ENCODE results near the gene MED12L. TPM values are rescaled to one million over a fixed set of nuclear protein-coding genes. Genes with fewer than 3 reads are reported as not detected.

Gene MED12L
- total RNA-seq, 1 donor from 2014 or later: 3.9 TPM

DNA sequence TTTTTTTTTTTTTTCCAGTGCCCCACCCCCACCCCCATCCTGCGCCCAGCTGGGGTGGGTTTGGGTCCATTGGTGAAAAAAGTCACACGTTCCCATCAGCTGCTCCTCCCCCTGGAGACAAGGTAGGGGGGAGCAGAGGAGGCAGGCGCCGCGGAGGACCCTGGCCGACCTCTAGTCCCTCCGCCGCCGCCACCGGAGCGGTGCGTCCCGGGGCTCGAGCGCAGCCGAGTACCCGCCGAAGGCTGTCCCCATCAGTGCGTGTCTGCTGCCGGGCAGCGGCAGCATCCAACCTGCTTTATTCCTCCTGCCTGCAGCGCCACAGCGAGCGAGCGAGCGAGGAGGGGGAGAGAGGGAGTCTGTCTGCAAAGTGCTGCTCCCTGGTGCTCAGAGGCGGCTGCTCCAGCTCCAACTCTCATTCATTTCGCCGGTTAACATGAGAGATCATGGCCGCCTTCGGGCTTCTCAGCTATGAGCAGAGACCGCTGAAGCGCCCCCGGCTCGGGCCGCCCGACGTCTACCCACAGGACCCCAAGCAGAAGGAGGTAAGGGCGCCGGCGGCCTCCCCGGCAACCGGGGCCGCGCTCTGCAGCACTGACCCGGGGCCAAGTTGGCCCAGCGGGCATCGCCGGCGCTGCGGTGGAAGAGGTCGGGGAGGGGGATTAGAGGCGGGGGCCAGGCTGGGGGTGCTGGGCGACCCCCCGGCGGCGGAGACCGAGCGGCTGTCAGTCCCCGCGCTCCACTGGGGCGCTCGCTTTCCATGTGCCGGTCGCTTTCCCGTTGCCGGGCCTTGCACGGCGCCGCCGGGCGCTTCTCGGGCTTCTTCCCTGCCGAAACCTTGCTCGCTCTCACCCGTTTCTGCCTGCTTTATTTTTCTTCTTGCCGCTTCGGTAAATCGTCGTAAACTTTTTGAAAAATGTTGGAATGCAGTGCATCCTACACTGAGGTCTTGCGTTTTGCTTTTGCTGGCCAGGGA is 1.3 kb downstream of the MED12L start:
- DNase-seq (ENCODE audit: low spot score): peak; percentile 88

DNA sequence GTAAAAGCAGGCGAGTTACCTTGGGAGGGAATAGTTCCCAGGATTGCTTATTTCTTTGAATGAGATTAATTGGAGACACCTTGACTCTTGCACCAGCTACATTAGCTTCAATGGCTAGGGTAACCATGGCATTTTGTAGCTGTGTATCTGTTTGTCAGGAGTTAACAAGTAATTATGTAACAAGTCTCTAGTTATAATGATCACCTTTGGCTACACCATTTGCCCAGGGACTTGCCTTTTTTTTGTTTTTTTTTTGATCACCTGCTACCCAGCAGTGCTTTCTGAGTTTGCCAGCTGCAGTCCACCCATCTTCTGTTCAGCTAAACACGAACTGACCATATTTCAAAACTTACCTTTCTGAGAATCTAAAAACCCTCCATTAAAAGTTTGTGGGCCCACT is 2.2 kb downstream of the MED12L start:
- no peak for DNase-seq (ENCODE audit: low spot score)

DNA sequence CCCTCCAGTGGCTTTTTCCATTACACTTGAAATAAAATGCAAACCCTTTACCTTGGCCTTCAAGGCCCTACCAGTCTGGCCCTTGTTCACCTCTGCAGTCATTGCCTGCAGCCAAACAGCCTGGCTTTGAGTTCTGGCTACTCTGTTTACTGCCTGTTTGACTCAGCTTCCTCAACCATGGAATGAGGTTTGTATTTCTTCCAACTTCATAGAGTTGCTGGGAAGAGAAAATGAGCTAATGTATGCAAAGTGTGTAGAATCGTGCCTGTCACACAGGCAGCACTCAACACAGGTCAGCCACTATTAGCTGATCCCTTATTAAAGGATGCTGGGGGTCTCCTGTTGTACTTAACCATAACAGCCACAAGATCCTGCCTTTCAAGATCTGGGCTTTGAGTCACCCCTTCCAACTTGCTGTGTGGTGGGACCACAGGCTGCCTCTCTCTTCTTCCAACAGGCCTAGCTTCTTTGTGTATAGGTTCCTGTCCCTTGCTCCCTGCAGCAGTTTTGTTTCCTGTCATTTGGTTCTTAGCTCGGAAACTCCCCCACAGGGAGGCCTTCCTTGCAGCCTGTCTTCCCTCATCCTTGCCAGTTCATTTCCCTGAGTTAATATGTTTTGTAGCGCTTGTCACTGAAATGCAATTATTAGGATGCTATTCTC is 6.4 kb downstream of the MED12L start:
- DNase-seq (ENCODE audit: low spot score): no peak

DNA sequence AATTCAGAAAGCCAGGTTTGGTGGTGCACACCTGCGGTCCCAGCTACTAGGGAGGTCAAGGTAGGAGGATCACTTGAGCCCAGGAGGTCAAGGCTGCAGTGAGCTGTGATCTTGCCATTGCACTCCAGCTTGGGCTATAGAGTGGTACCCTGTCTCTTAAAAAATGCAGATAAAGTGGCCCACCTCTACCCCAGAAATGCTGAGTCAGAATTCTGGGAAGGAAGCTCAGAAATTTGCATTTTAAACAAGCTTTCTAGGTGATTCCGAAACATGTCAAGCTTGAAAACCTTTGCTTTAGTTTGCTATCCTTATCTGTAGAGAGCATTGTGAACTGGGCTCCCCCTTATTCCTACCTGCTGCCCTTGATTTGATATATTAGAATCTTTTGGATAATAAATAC is 7.7 kb downstream of the MED12L start:
- no peak for DNase-seq (ENCODE audit: low spot score)

DNA sequence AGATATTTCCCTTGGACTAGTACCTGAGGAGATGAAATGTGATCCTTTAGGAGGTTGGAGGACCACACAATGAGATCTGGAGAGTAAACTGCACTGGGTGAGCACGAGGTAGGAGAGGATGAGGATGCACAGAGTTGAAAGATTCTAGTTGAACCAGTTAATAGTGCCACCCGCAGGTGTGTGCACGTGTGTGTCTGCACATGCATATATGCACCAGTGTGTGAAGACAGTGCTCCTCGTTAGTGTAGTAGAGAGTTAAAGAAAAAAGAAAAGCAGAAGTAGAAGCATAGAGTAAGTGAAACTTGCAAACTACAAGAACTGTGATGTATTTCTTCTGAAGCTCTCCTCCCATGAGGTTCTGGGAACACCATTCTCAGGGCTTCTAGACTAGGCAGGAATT is 8.4 kb downstream of the MED12L start:
- no peak for DNase-seq (ENCODE audit: low spot score)

DNA sequence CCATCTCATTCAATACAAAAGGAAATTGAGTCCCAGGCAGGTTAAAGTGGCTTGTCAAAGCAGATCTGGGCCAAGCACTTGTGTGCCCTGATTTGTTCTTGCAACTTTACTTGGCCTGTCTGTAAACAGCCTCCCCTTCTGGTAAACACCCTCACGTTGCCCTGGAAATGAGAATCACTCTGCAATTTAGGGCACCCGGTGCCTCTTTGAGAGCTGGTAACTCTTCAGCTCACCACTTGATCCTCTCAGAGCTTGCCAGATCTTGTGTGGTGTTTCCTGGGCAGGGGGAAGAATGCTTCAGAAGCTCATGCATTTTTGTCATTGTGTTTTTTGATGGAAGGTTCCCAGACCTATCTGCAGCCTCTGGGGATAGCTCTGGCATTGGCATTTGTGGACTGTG is 11.3 kb downstream of the MED12L start:
- no peak for DNase-seq (ENCODE audit: low spot score)

DNA sequence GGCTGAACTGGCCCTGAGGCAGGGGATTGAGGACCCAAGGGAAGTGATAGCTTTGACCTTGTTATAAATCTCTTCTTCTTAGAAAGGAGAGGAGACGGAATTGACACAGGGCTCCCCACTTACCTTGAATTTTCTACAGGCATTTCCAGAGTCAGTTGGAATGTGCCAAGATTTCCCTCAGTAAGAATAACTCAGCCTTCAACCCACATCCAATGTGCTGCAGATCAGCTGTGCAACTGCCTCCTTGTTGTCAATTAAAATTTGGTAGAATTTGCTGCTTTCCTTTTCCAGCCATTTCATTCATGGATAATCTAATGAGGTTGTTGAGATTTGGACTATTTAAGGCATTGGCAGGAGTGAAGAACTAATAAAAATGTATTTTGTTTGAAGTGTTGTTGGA is 14.6 kb downstream of the MED12L start:
- DNase-seq (ENCODE audit: low spot score): no peak

DNA sequence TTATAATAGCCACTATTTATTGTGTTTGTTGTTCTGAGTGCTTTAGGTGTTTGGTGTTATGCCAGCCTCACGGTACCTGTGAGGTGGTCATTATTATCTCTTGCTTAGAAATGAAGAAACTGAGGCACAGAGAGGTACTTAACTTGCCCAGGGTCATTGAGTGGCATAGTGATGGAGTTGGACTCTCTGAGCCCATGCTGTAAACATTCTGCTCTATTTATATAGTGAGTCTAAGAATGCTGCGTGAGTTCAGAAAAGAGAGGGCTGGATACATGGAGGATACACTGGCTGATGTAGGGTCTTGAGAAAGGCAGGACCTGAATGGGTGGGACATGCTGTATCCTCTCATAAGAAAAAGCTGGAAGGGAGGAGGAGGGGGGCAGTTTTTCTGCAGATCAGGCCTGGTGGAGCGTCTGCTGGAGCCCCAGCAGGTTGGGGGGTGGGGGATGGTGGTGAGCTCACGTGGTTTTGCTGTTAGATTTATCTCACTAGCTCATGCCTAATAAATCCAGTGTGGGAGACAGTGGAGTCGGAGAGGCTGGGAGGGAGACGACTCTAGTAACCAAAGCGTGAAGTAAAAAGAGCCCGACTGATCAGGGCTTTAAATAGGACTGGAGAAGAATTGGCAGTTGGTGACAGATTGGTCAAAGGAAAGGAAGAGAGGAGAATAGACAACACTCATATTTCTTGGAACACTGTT is 16.0 kb downstream of the MED12L start:
- DNase-seq (ENCODE audit: low spot score): no peak

DNA sequence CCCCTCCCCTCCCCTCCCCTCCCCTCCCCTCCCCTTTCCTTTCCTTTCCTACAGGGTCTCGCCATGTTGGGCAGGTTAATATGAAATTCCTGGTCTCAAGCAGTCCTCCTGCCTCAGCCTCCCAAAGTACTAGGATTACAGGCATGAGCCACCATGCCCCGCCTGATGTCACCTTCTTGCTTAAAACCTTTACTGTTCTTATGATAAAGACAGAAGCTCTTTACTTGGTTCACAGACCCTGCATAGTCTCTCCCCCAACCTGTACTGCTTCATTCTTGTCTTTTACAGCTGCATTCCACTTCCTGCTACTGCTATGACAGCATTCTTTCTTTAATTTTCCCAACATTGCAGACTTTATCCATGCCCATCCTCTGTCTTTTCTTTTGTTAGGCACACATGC is 20.8 kb downstream of the MED12L start:
- no peak for DNase-seq (ENCODE audit: low spot score)

DNA sequence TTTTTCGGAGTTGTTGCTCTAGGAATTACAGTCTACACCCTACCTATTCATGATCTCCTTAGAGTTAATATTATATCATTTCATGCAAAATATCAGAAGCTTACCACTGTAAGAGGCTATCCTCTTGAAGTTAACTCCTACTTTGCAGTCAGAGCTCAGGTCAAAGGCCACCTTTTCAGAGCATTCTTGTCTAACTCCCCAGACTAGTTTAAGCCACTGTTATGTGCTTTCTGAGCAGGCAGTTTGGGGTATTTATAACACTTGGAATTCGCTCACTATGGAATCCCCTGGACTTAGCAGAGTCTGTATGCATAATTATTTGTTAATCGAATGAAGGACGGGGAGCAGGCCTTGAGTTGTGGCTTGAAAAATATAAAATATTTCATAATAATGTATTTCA is 21.7 kb downstream of the MED12L start:
- no peak for DNase-seq (ENCODE audit: low spot score)

DNA sequence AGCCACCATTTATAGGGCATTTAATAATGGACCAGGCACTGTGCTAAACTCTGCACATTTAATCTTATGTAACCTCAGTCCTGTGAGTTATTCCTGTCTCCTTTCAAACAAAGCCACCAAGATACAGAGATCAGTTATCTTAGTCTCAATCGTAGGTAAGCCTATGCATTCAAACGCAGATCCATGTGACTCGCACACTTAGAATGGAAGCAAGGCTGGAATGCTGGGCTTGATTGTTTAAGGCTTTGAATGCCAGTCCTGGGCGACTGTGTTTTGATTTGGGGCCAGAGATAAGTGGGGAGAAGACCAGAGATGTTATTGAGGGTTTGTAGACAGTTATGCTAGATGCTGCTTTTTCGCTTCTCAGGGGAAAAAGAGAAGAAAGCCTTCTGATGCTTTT is 22.2 kb downstream of the MED12L start:
- DNase-seq (ENCODE audit: low spot score): no peak

DNA sequence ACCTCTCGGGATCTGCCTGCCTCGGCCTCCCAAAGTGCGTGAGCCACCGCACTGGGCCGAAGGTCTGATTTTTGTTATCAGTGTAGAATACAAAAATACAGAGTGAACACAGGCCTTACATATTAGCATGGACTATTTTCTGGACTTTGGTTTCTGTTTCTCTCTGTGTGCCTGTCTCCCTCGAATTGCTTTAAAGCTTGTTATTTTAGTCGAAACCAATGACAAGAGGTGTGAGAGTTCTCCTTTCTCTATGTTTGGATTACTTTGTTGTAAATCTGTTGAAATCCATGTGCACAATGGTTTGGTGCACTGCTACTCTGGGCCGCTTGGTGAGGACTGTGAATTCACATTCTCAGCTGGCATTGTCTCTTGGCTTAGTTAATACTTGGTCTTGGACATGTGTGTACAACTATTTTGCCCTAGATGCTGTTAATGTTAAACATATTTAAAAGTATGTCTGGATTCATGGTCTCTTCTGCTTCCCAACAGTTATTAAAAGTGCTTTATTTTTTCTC is 23.9 kb downstream of the MED12L start:
- no peak for DNase-seq (ENCODE audit: low spot score)

DNA sequence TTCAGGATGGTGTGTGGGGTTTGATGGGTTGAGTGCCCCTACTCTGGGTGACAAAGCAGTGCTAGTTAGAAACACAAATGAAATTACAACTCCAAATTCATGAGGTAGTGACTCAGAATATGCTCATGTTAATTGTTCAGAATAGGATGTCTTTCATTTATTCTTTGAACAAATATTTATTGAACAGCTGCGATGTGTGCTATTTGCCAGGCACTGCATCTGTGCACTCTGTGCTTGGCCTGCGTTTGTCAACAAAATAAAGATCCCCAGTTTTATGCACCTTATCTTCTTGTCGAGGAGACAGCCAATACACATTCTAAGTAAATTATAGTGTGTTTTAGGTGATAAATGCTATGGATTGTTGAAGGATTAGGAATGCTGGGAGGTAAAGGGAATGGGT is 27.3 kb downstream of the MED12L start:
- DNase-seq (ENCODE audit: low spot score): no peak

DNA sequence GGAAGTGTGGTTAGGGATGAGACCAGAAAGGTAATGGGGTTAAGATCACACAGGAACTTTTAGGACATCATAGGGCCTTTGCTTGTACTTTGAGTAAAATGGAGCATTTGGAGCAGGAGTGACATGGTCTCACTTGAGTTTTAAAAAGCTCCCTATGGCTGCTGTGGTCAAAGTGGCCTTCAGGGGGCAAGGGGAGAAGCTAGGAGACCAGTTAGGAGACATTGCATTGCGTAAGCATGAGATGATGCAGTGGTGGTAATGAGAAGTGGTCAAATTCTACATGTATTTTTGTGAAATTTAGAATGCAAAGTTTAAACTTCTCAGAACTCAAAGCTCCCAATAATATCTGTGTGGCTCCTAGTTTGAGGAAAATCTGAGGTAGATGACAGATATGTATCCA is 27.9 kb downstream of the MED12L start:
- no peak for DNase-seq (ENCODE audit: low spot score)

DNA sequence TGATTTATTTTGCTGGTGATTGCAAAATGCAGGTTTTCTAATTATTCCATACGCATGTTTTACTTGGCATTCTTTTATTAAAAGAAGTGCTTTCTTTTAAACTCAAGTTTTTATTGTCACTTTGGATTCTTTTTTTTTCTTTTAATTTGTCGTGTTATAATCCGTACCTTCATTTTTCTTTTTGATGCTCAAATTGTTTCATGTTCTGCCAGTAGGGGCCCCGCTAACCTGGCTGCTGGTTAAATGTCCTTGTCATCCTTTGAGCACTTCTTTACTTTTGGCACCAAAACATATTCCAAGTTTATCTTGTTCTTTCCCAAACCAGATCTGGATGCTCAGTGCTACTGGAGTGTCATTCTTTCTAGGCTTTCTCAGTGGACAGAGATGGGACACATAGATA is 31.6 kb downstream of the MED12L start:
- no peak for DNase-seq (ENCODE audit: low spot score)

DNA sequence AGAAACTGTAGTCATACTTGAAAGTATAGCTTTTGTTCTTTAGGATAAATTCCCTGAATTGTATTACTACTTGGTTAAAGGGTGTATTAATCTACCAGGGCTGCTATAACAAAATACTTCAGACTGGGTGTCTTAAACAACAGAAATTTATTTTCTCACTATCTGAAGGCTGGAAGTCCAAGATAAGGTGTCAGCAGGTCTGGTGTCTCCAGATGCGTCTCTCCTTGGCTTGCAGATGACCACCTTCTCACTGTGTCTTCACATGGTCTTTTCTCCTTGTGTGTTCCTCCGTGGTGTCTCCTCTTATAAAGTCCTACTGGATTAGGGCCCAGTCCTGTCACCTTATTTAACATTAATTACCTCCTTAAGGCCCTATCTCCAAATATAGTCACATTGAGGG is 33.7 kb downstream of the MED12L start:
- no peak for DNase-seq (ENCODE audit: low spot score)

DNA sequence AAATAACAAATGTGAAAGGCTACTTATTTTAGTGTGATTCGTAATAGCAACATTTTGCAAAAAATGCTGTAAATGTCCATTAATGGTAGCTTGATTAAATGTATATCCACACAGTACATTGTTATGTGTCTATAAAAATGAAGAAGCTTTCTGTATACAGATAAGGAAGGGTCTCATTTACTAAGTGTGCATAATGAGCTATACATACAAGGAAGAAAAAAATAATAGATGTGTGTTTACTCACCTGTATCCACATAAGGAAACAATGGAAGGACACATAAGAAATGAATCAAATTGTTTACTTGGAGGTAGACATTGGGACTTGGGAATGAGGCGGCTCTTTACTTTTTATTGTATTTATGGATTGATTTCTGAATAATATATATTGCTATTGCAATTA is 34.9 kb downstream of the MED12L start:
- DNase-seq (ENCODE audit: low spot score): no peak

DNA sequence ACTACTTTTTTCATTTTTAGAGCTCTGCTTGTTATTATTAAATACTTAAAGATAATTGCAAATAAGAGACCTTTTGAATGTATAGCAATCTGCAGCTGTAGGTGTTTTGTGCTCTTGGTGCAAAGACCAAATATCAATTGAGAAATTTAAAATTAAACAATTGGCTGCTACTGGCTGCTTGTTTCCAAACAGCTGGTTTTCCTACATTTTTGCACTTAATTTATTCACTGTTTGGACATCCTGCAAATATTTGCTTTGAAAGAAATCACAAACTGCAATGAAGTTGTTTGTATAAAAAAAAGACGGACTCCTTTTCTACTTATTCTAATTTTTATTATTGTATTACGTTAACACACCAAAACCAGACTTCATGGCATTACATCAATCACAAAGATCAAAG is 35.6 kb downstream of the MED12L start:
- DNase-seq (ENCODE audit: low spot score): no peak

DNA sequence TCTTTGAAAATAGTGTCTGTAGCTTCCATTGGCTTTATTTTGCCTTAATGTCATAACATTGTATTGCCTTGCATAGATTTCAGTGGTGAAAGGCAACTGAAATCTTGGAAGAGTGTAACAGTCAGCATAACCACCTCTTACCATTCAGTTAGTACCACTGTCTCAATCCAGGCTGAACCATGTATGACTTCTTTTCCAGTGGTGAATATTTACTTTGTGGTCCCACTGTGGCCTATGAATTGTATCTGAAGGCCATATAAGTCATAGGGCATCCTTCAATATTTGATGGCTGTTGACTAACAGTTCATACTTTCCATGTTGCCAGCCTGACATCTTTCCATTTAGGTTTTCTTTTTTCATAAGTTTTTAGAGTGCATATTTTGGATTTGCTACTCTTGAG is 38.4 kb downstream of the MED12L start:
- DNase-seq (ENCODE audit: low spot score): no peak

DNA sequence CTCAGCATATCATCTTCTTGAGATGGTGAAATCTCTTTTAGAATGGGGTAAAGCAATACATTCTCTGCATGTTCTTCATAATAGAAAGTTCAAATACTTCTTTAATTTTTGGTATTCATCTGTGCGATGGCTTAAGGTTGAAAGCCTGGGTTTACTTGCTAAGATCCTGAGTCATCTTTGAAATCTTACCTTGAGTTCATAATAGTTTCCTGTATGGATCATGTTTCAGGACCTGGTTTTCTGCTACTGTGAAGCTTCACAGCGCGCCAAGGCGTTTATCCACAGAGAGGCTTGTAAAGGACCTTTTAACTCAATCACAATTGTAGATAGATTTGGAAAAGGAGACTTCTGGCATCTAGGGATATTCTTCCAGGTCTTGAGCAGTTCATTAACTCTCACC is 39.0 kb downstream of the MED12L start:
- no peak for DNase-seq (ENCODE audit: low spot score)

DNA sequence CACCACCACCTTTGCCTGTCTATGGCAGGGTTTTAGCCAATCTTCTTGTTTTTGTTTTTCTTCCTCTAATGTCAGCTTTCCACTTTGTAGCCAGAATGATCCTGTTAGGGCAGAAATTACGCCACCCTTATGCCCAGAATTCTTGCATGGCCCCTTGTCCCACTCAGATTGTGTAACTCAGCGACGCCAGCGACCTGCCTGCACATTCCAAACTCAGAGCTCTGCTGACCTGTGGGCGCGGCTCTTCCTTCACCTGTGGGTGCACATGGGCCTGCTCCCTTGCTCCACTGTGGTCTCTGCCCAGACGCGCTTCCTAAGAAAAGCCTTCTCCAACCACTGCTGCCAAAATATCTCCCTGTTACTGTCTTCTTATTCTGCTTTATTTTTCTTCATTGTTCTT is 45.0 kb downstream of the MED12L start:
- peak; percentile 72 for DNase-seq (ENCODE audit: low spot score)

DNA sequence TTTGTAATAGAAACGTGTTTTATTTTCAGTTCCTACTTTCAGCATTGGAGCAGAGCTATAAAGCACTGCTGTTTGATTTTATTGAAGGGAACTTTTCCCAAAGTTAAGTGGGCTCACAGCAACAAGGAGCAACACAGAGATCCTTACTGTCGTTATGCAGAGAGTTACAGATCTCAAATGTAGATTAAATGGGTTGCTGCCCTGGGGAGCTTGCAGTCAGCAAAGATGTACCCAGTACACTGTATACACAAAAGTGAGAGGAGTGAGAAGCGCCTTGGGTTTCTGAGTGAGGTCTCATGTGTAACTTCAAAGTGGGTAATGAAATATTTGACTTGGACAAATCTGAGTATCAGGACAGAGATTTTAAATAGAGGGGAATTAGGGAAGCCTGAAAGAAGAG is 47.7 kb downstream of the MED12L start:
- no peak for DNase-seq (ENCODE audit: low spot score)
